ENCODE results near the gene OGFOD1.

GRCh38 chr16:56425439-56425832, 25.9 kb upstream of the OGFOD1 start, which contains the start of gene AMFR:
- TF ChIP-seq CTCF (conservative IDR thresholded peaks at IDR 0.05; ENCODE audit: low read length) (peak; percentile 49; the same call in 1 of the 2 replicates), EZH2phosphoT487 (IDR thresholded peaks at IDR 0.05; ENCODE audit: borderline replicate concordance, low read depth, low read length) (no peak)

All from OCI-LY7 (cell line).